Coronary artery (tissue), 2 donors: ENCODE results near the gene SEMA3G.

Experiments used
- DNase-seq: peaks from one replicate; pipeline ENCODE4 v3.0.0-alpha.2; 2017; ENCODE audit warnings: low spot score
- H3K27ac ChIP-seq, 2 donors: fragments of 200-600 bp; sonication (generic); one replicate each; pipeline ENCODE4 v1.5.1; 2016 to 2019
- H3K4me3 ChIP-seq: fragments of 200-600 bp; sonication (generic); 2 replicates; pipeline ENCODE4 v1.5.1; 2016; ENCODE audit warnings: mild to moderate bottlenecking, moderate library complexity
- TF ChIP-seq, protein P1 (sequence below): fragments of 200-600 bp; sonication (generic); IDR thresholded peaks from one replicate; pipeline ENCODE4 v1.5.1; 2019; ENCODE audit warnings: antibody characterized with exemption

SEMA3G gene

DNA sequence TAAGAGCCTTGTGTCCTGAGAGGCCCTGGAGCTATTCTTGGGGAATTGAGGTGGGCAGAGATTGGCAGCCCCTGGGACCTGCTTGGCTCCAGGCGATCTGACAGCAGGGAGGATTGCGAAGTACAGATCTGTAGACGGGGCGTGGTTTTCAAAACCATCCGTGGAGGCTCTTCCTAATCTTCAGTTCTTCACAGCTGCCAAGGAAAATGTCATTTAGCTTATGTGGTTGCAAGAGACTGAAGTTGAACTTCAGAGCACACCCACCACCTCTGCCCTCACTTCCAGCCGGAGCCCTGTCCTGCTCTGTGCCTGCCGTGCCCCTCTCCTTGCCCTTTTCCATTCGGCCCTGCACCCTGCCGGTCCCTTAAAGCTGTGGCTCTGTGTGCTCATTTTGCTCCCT, 23.4 kb upstream of the SEMA3G start:
- no peak overlapping the region for H3K4me3 ChIP-seq
- TF ChIP-seq, protein P1, sequence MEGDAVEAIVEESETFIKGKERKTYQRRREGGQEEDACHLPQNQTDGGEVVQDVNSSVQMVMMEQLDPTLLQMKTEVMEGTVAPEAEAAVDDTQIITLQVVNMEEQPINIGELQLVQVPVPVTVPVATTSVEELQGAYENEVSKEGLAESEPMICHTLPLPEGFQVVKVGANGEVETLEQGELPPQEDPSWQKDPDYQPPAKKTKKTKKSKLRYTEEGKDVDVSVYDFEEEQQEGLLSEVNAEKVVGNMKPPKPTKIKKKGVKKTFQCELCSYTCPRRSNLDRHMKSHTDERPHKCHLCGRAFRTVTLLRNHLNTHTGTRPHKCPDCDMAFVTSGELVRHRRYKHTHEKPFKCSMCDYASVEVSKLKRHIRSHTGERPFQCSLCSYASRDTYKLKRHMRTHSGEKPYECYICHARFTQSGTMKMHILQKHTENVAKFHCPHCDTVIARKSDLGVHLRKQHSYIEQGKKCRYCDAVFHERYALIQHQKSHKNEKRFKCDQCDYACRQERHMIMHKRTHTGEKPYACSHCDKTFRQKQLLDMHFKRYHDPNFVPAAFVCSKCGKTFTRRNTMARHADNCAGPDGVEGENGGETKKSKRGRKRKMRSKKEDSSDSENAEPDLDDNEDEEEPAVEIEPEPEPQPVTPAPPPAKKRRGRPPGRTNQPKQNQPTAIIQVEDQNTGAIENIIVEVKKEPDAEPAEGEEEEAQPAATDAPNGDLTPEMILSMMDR, result no peak
- peak overlapping the region in 1 of 2 donors; percentile 25 for H3K27ac ChIP-seq
- no peak for DNase-seq

DNA sequence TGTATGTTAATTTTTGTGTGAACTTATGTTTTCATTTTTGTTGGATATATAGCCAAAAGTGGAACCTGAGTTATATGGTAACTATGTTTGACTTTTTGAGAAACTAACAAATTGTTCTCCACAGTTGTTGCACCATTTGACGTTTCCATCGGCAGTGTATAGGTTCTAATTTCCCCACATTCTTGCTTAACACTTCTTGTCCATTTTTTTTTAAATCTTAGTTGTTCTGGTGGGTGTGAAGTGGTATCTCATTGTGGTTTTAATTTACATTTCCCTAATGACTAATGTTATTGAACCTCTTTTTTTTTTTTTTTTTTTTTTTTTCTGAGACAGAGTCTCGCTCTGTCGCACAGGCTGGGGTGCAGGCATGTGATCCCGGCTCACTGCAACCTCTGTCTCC, 18.5 kb upstream of the SEMA3G start:
- H3K27ac ChIP-seq, result no peak overlapping the region
- DNase-seq, result no peak
- TF ChIP-seq, protein P1, result no peak
- H3K4me3 ChIP-seq, result no peak overlapping the region

DNA sequence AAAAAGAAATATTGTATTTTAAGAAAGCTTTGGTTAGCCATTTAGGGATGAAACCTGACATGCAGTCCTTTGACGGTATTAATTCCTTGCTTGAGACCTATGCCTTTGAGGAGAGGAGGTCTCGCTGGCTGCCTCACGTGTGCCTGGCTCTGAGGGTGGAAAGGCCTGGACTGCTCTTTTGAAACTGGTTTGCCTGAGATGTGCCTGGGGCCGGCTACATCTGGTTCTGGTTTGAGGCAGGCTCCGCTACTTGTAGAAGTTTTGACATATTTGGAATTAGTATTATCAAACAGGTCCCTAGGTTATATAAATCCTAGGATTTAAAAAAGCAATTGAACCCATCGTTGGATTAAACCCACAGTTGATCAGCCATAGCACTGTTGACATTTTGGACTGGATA, 17.0 kb upstream of the SEMA3G start:
- DNase-seq, result no peak
- no peak overlapping the region for H3K4me3 ChIP-seq
- TF ChIP-seq, protein P1, result no peak
- H3K27ac ChIP-seq, result no peak overlapping the region

DNA sequence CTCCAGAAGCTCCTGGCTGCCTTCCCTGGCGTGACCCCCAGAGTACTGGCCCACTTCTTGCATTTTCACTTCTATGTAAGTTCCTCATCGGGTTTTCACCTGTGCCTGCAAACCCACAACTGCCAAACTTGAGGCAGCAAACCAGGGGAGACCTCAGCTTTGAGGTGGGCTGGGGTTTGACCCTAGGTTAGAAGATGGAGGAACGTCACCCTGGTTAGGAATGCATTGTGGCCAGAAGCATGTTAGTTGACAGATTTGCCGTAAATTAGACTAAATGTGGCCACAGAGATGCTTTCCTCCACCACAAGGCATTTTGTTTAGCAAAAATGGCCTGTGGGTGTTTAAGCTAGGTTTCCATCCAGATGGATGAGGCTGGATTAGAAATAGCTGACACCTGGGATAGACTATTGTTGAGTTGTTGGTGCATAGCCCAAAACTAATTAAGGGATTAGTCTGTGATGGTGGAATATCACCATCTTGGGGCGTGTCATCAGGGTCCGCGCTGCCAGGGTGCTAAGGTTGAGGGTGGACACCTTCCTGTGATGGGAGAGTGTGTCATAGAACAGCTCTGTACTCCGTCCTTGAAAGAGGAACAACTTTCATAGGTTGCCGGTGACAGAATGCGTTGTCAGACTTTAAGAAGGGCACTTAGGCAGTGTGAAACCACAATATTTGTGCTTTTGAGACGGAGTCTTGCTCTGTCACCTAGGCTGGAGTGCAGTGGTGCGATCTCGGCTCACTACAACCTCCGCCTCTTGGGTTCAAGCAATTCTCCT, 14.1 kb upstream of the SEMA3G start:
- DNase-seq, result no peak
- Histone ChIP-seq H3K27ac (no peak overlapping the region), H3K4me3 (no peak overlapping the region)
- TF ChIP-seq, protein P1, result no peak

DNA sequence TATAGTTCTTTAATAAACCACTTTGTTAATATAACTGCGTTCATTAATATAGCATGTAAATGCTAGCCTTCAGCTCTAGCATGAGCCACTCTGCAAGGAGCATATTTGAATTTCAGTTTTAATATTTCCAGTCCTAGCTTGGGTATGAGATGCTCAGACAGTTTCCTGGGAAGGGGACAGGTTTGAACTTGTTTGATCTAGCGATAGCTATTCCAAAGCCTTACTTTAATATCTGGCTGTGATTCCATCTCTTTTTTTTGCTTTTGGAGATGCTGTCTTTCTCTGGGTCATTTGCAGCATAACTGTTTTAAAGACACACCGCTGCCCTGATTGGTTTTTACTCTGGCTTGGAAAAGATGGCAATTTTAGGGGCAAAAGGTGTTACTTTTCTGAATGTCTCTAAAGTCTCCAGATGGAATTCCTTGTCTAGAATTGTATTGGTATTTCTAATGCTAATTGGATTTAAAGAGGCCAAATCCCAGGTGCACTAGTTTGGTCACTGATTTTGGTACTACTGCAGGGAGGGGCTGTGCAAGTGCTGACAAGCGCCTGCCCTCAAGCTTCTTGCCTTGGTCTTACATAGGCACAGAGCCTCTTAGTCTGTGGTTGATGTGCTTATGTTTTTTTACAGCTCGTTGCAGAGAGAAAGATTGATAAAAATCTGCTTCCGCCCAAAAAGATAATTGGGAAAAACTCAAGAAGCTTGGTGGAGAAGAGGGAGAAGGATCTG, 13.3 kb upstream of the SEMA3G start:
- TF ChIP-seq, protein P1, result no peak
- Histone ChIP-seq H3K4me3 (no peak overlapping the region), H3K27ac (no peak overlapping the region)
- no peak for DNase-seq

DNA sequence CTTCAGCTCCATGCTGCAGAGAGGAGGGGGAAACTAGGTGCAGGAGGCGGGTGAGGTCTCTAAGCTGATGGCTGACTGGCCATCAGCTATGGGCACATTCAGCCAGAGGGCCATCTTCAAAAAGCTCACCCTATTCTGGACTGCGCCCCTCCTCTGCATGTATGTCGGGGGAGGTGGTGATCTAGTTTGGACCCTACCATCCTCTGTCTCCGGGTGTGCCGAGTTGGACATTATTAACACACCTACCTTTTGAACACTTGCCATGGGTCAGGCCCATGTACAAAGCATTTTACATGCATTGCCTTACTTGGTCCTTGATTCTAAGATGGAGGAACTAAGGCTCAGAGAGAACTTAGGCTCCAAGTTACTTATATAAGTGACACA, 11.9 kb upstream of the SEMA3G start:
- peak overlapping the region; percentile 91 for H3K4me3 ChIP-seq
- TF ChIP-seq, protein P1, result no peak
- peak overlapping the region; percentile 92 to 95 for H3K27ac ChIP-seq
- DNase-seq, result no peak
